ENCODE data around the gene RNPEP. TPM values are rescaled to one million over a fixed set of nuclear protein-coding genes. Genes with fewer than 3 reads are reported as not detected.

RNPEP gene
- polyA plus RNA-seq, 1 of the 3 experiments (the other 2 are of a cell fraction) = 46.7 TPM

DNA sequence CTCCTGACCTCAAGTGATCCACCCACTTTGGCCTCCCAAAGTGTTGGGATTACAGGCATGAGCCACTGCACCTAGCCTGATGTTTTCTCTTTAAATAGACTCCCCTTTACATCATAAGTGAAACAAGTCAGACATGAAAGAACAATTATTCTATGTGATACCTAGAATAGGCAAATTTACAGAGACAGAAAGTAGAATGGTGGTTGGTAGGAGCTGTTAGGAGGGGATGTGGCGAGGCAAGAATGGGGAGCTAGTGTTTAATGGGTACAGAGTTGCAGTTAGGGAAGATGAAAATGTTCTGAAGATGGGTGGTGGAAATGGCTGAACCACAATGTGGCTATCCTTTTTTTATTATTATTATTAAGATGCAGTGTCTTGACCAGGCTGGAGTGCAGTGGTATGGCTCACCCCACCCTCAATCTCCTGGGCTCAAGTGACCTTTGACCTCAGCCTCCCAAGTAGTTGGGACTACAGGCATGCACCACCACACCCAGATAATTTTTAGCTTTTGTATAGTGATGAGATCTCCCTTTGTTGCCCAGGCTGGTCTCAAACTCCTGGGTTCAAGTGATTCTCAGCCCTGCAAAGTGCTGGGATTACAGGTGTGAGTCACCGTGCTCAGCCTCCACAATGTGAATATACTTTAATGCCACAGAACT lies 56.4 kb downstream of the RNPEP start:
- CTCF ChIA-PET = no interaction called here

DNA sequence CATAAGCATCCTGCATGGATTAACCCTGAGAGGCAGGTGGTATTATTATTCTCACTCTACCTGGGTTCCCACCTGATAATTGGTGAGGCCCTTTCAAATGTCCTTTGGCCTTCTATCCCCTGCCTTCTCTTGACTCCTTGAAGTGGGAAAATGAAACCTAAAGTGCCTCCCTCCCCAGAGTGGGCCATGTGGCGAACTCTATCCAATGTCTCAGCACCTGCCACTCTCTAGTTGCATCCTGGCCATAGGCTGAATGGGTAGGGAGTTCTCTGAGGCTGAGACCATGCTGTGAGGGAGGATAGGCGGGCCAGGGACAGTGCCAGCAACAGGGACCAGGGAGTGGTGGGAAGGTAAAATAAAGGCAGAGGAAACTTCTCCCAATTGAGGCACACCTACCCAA lies 63.3 kb downstream of the RNPEP start:
- ChIA-PET CTCF (interaction anchor here (1.2 kb wide), 1 partner anchor 73 kb away, joined by 3 read pairs; no protein-coding TSS in a partner anchor), POLR2A (no interaction called here)
- Histone ChIP-seq H2AFZ (ENCODE audit: low read depth) (no peak overlapping the region), H4K20me1 (ENCODE audit: insufficient read depth) (no peaks in the 10 kb centered on the region), H3K9me2 (no peaks in the 10 kb centered on the region), H3K79me2 (ENCODE audit: insufficient read depth) (no peaks in the 10 kb centered on the region), H3K27ac (ENCODE audit: low read depth in 2 of 2, low read length in 1 of 2) (no peak overlapping the region), H3K4me2 (no peak overlapping the region), H3F3A (replicated peaks; ENCODE audit: insufficient read depth) (peaks cover 4% of the 10 kb centered on the region), H3K9ac (no peak overlapping the region), H3K27me3 (ENCODE audit: insufficient read depth) (no peaks in the 10 kb centered on the region), H3K36me3 (replicated peaks in 1 of 2; ENCODE audit: control insufficient read depth in 1 of 2, insufficient read depth in 2 of 2, low read length in 1 of 2) (no peaks in the 10 kb centered on the region), H3K4me3 (ENCODE audit: low read depth in 2 of 2, low read length in 1 of 2) (no peak overlapping the region), H3K4me1 (ENCODE audit: control insufficient read depth in 1 of 2, insufficient read depth in 2 of 2, low read depth in 1 of 2, low read length in 1 of 2) (no peaks in the 10 kb centered on the region), H3K9me3 (no peaks in the 10 kb centered on the region)
- DNase-seq = no peak
- WGBS (ENCODE audit: low lambda C conversion rate) = 76% methylated on average over 2 of the region's 2 CpGs
- TF ChIP-seq SMC3 (IDR thresholded peaks at IDR 0.05; ENCODE audit: low read depth, low read length) = no peak
- no peak for TF ChIP-seq MEF2A (IDR thresholded peaks at IDR 0.05; ENCODE audit: borderline replicate concordance, low read depth)
- no peak for TF ChIP-seq TEAD4 (IDR thresholded peaks at IDR 0.05; ENCODE audit: borderline replicate concordance, insufficient read depth)
- no peak for TF ChIP-seq NRF1 (IDR thresholded peaks at IDR 0.05; ENCODE audit: low read depth, low read length)
- TF ChIP-seq, protein P1, sequence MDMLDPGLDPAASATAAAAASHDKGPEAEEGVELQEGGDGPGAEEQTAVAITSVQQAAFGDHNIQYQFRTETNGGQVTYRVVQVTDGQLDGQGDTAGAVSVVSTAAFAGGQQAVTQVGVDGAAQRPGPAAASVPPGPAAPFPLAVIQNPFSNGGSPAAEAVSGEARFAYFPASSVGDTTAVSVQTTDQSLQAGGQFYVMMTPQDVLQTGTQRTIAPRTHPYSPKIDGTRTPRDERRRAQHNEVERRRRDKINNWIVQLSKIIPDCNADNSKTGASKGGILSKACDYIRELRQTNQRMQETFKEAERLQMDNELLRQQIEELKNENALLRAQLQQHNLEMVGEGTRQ (IDR thresholded peaks at IDR 0.05; ENCODE audit: borderline replicate concordance, low read depth, low read length) = no peak
- no peak for TF ChIP-seq RAD21 (IDR thresholded peaks at IDR 0.05; ENCODE audit: low read length)
- no peak for TF ChIP-seq JUND (IDR thresholded peaks at IDR 0.05)
- TF ChIP-seq, protein P2, sequence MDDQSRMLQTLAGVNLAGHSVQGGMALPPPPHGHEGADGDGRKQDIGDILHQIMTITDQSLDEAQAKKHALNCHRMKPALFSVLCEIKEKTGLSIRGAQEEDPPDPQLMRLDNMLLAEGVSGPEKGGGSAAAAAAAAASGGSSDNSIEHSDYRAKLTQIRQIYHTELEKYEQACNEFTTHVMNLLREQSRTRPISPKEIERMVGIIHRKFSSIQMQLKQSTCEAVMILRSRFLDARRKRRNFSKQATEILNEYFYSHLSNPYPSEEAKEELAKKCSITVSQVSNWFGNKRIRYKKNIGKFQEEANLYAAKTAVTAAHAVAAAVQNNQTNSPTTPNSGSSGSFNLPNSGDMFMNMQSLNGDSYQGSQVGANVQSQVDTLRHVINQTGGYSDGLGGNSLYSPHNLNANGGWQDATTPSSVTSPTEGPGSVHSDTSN (IDR thresholded peaks at IDR 0.05) = no peak
- no peak for TF ChIP-seq FOXM1 (IDR thresholded peaks at IDR 0.05; ENCODE audit: low read depth)
- TF ChIP-seq TAF1 (IDR thresholded peaks at IDR 0.05; ENCODE audit: borderline replicate concordance, low read depth, low read length) = no peak
- TF ChIP-seq, protein P3, sequence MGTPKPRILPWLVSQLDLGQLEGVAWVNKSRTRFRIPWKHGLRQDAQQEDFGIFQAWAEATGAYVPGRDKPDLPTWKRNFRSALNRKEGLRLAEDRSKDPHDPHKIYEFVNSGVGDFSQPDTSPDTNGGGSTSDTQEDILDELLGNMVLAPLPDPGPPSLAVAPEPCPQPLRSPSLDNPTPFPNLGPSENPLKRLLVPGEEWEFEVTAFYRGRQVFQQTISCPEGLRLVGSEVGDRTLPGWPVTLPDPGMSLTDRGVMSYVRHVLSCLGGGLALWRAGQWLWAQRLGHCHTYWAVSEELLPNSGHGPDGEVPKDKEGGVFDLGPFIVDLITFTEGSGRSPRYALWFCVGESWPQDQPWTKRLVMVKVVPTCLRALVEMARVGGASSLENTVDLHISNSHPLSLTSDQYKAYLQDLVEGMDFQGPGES (IDR thresholded peaks at IDR 0.05; ENCODE audit: low read depth, low read length) = no peak
- no peak for TF ChIP-seq ELF1 (IDR thresholded peaks at IDR 0.05)
- TF ChIP-seq POLR2AphosphoS5 (IDR thresholded peaks at IDR 0.05; ENCODE audit: low read depth, low read length) = no peak
- no peak for TF ChIP-seq YY1 (IDR thresholded peaks at IDR 0.05; ENCODE audit: low read depth)
- TF ChIP-seq, protein P4, sequence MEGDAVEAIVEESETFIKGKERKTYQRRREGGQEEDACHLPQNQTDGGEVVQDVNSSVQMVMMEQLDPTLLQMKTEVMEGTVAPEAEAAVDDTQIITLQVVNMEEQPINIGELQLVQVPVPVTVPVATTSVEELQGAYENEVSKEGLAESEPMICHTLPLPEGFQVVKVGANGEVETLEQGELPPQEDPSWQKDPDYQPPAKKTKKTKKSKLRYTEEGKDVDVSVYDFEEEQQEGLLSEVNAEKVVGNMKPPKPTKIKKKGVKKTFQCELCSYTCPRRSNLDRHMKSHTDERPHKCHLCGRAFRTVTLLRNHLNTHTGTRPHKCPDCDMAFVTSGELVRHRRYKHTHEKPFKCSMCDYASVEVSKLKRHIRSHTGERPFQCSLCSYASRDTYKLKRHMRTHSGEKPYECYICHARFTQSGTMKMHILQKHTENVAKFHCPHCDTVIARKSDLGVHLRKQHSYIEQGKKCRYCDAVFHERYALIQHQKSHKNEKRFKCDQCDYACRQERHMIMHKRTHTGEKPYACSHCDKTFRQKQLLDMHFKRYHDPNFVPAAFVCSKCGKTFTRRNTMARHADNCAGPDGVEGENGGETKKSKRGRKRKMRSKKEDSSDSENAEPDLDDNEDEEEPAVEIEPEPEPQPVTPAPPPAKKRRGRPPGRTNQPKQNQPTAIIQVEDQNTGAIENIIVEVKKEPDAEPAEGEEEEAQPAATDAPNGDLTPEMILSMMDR (IDR thresholded peaks at IDR 0.05) = no peak
- no peak for TF ChIP-seq RXRA (IDR thresholded peaks at IDR 0.05; ENCODE audit: borderline replicate concordance, low read depth)

More for the DNA sequence above, 56.4 kb downstream of the RNPEP start:
- H3K9me3 ChIP-seq = no peaks in the 10 kb centered on the region
- H2AFZ ChIP-seq (ENCODE audit: low read depth) = no peak overlapping the region
- 84% methylated on average over 2 of the region's 2 CpGs for WGBS (ENCODE audit: low lambda C conversion rate)
- H3K36me3 ChIP-seq (replicated peaks in 1 of 2; ENCODE audit: control insufficient read depth in 1 of 2, insufficient read depth in 2 of 2, low read length in 1 of 2) = no peaks in the 10 kb centered on the region
- H3K79me2 ChIP-seq (ENCODE audit: insufficient read depth) = no peaks in the 10 kb centered on the region
- H3K4me2 ChIP-seq = no peak overlapping the region
- H3K27me3 ChIP-seq (ENCODE audit: insufficient read depth) = no peaks in the 10 kb centered on the region
- TF ChIP-seq RCOR1 (IDR thresholded peaks at IDR 0.05; ENCODE audit: low read length) (no peak), TCF12 (IDR thresholded peaks at IDR 0.05) (no peak), MEF2A (IDR thresholded peaks at IDR 0.05; ENCODE audit: borderline replicate concordance, low read depth) (no peak), NFIC (IDR thresholded peaks at IDR 0.05; ENCODE audit: borderline replicate concordance) (no peak)
- TF ChIP-seq, protein P4 (IDR thresholded peaks at IDR 0.05) = no peak
- TF ChIP-seq, protein P5, sequence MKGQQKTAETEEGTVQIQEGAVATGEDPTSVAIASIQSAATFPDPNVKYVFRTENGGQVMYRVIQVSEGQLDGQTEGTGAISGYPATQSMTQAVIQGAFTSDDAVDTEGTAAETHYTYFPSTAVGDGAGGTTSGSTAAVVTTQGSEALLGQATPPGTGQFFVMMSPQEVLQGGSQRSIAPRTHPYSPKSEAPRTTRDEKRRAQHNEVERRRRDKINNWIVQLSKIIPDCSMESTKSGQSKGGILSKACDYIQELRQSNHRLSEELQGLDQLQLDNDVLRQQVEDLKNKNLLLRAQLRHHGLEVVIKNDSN (IDR thresholded peaks at IDR 0.05; ENCODE audit: borderline replicate concordance, low read depth) = no peak
- no peaks in the 10 kb centered on the region for H4K20me1 ChIP-seq (ENCODE audit: insufficient read depth)
- H3K9ac ChIP-seq = no peak overlapping the region
- H3K4me1 ChIP-seq (ENCODE audit: control insufficient read depth in 1 of 2, insufficient read depth in 2 of 2, low read depth in 1 of 2, low read length in 1 of 2) = no peaks in the 10 kb centered on the region
- no peaks in the 10 kb centered on the region for H3K9me2 ChIP-seq
- POLR2A ChIA-PET = no interaction called here
- H3K27ac ChIP-seq (ENCODE audit: low read depth in 2 of 2, low read length in 1 of 2) = no peak overlapping the region
- no peaks in the 10 kb centered on the region for H3F3A ChIP-seq (replicated peaks; ENCODE audit: insufficient read depth)
- no peak overlapping the region for H3K4me3 ChIP-seq (ENCODE audit: low read depth in 2 of 2, low read length in 1 of 2)
- DNase-seq = no peak

Measured in SK-N-SH (cell line).